H1 (cell line): ENCODE results near the gene TCF7L2.

ENCODE experiments used
- CHD1 ChIP-seq: IDR thresholded peaks from 2 replicates; pipeline ENCODE4 v1.6.1; 2012; ENCODE audit warnings: low read depth, low read length, improper control_type of control experiment
- EGR1 ChIP-seq: IDR thresholded peaks from 2 replicates; pipeline ENCODE4 v1.6.1; 2011; ENCODE audit warnings: low read depth, low read length, borderline replicate concordance
- EP300 ChIP-seq, 2 experiments: IDR thresholded peaks; 1 replicate in 1 of 2; 2 replicates in 1 of 2; pipeline ENCODE4 v1.6.1; 2011 to 2012; ENCODE audit warnings: low read depth in 2 of 2, low read length in 2 of 2, mild to moderate bottlenecking in 2 of 2, borderline replicate concordance in 1 of 2, inconsistent platforms in 1 of 2, moderate library complexity in 1 of 2
- GTF2F1 ChIP-seq: IDR thresholded peaks from 2 replicates; pipeline ENCODE4 v1.6.1; 2012; ENCODE audit warnings: low read depth, low read length, improper control_type of control experiment, borderline replicate concordance
- KDM5A ChIP-seq: fragments of 200-600 bp; IDR thresholded peaks from 2 replicates; pipeline ENCODE4 v1.7.1; 2012; ENCODE audit warnings: mild to moderate bottlenecking, low read length, inconsistent platforms, mixed read lengths
- MAFK ChIP-seq: IDR thresholded peaks from 2 replicates; pipeline ENCODE4 v1.6.1; 2012; ENCODE audit warnings: low read depth, mild to moderate bottlenecking, improper control_type of control experiment, low read length
- NANOG ChIP-seq: IDR thresholded peaks from 2 replicates; pipeline ENCODE4 v1.6.1; 2011; ENCODE audit warnings: low read length, low read depth, mild to moderate bottlenecking, inconsistent platforms; ENCODE audit not compliant: insufficient read depth, poor library complexity, severe bottlenecking
- POLR2A ChIP-seq, 2 experiments: IDR thresholded peaks; 1 replicate in 1 of 2; 2 replicates in 1 of 2; pipeline ENCODE4 v1.6.1; 2011; ENCODE audit warnings: low read depth in 2 of 2, low read length in 2 of 2, mild to moderate bottlenecking in 2 of 2; ENCODE audit errors: control extremely low read depth in 1 of 2
- POLR2AphosphoS5 ChIP-seq: IDR thresholded peaks from 2 replicates; pipeline ENCODE4 v1.6.1; 2011; ENCODE audit warnings: low read depth, low read length
- RFX5 ChIP-seq: IDR thresholded peaks from 2 replicates; pipeline ENCODE4 v1.6.1; 2011; ENCODE audit warnings: low read depth, low read length, improper control_type of control experiment, borderline replicate concordance
- SIN3A ChIP-seq, 2 experiments: IDR thresholded peaks in 1 of 2; conservative IDR thresholded peaks in 1 of 2; 2 replicates each; pipeline ENCODE4 v1.6.1; 2011 to 2012; ENCODE audit warnings: low read length in 2 of 2, improper control_type of control experiment in 1 of 2, low read depth in 1 of 2, mild to moderate bottlenecking in 1 of 2
- TEAD4 ChIP-seq: IDR thresholded peaks from 2 replicates; pipeline ENCODE4 v1.6.1; 2012; ENCODE audit warnings: low read depth, low read length, inconsistent platforms, mixed read lengths
- TF ChIP-seq, protein P1 (sequence below), 3 experiments: IDR thresholded peaks; 1 replicate in 2 of 3; 2 replicates in 1 of 3; pipeline versions ENCODE4 v1.5.1 to v1.6.1; 2011; ENCODE audit warnings: low read length in 3 of 3, mild to moderate bottlenecking in 3 of 3, inconsistent platforms in 2 of 3, low read depth in 1 of 3, moderate library complexity in 1 of 3; ENCODE audit not compliant: insufficient read depth in 1 of 3; ENCODE audit errors: control extremely low read depth in 1 of 3

DNA sequence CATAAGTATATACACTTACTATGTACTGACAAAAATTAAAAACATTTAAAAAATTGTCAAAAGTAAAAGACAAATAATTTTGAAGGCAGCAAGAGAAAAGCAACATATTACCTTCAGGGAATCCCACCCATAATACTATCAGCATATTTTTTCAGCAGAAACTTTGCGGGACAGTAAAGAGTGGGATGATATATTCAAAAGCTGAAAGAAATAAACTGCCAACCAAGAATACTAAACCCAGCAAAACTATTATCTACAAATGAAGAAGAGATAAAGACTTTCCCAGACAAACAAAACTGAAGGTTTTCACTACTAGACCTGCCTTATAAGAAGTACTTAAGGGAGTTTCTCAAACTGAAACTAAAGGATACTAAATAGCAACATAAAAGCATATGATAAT, 257.9 kb downstream of the TCF7L2 start:
- no peak for TF ChIP-seq EP300 (IDR thresholded peaks at IDR 0.05; ENCODE audit: borderline replicate concordance in 1 of 2, low read depth in 2 of 2, low read length in 2 of 2)
- TF ChIP-seq POLR2A (IDR thresholded peaks at IDR 0.05; ENCODE audit: control extremely low read depth in 1 of 2, low read depth in 2 of 2, low read length in 2 of 2) = no peak
- TF ChIP-seq MAFK = no peak
- TF ChIP-seq SIN3A (conservative IDR thresholded peaks at IDR 0.05 in 1 of 2, IDR thresholded peaks at IDR 0.05 in 1 of 2; ENCODE audit: low read depth in 1 of 2, low read length in 2 of 2) = no peak
- TF ChIP-seq, protein P1, sequence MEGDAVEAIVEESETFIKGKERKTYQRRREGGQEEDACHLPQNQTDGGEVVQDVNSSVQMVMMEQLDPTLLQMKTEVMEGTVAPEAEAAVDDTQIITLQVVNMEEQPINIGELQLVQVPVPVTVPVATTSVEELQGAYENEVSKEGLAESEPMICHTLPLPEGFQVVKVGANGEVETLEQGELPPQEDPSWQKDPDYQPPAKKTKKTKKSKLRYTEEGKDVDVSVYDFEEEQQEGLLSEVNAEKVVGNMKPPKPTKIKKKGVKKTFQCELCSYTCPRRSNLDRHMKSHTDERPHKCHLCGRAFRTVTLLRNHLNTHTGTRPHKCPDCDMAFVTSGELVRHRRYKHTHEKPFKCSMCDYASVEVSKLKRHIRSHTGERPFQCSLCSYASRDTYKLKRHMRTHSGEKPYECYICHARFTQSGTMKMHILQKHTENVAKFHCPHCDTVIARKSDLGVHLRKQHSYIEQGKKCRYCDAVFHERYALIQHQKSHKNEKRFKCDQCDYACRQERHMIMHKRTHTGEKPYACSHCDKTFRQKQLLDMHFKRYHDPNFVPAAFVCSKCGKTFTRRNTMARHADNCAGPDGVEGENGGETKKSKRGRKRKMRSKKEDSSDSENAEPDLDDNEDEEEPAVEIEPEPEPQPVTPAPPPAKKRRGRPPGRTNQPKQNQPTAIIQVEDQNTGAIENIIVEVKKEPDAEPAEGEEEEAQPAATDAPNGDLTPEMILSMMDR (IDR thresholded peaks at IDR 0.05; ENCODE audit: control extremely low read depth in 1 of 3, insufficient read depth in 1 of 3, low read depth in 1 of 3, low read length in 3 of 3) = no peak
- no peak for TF ChIP-seq TEAD4
- TF ChIP-seq EGR1 = no peak
- TF ChIP-seq KDM5A = no peak
- no peak for TF ChIP-seq POLR2AphosphoS5
- no peak for TF ChIP-seq RFX5
- no peak for TF ChIP-seq GTF2F1
- TF ChIP-seq NANOG = no peak
- no peak for TF ChIP-seq CHD1
